GM12892 (cell line): Measurements from ENCODE around the gene MORN2.

Experiments used
- POLR2A ChIP-seq: IDR thresholded peaks from 2 replicates; pipeline ENCODE4 v1.6.1; 2011; ENCODE audit warnings: low read depth, low read length, control low read depth
- POLR2AphosphoS5 ChIP-seq: IDR thresholded peaks from 2 replicates; pipeline ENCODE4 v1.6.1; 2011; ENCODE audit warnings: low read depth, low read length, control low read depth

- no peak for TF ChIP-seq POLR2A
- no peak for TF ChIP-seq POLR2AphosphoS5
Measured at GRCh38 chr2:38922389-38922788, 46.6 kb downstream of the MORN2 start.
